ENCODE results near the gene CD46.

Gene CD46

DNA sequence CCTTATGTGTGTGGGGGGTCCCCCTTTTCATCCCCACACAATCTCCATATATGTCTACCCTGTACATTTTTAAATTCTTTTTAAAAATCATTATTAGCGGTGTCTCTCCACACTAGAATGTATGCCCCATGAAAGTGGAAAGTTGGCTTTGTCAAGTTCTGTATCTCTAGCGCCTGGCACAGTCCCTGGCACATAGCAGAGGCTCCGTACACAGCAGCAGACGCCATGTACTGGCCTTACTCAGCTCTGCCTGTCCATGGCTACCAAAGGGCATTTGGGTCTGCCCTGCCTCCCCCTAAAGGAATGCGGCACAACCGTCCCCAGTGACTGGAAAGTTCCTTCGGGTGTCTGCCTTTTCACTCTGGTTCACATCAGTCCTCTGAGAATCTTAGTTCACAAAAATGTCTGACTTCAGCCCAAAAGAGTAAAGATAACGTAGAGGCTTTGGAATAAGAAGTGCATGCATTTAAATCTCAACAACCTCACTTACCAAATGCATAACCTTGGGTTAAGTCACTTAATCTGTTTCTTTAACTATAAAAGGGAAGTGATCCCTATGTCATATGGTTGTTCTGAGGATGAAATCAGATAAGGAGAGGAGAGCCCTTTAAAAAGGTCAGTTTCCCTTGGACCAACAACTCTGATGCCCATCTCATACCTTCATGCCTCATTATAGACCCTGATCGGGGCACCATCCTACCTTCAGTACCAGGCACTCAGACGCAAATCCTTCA lies 61.1 kb downstream of the CD46 start:
- peaks cover 12% of the 10 kb centered on the region for H3K36me3 Mint-ChIP-seq
- H3K27me3 Mint-ChIP-seq, result no peaks in the 10 kb centered on the region
- no peaks in the 10 kb centered on the region for H3K9me3 Mint-ChIP-seq (ENCODE audit: low read depth)
- H3K4me3 Mint-ChIP-seq, result no peak overlapping the region
- H3K4me1 Mint-ChIP-seq (ENCODE audit: low read depth), result peaks cover 86% of the 10 kb centered on the region
- peak overlapping the region; percentile 95 for H3K27ac Mint-ChIP-seq

DNA sequence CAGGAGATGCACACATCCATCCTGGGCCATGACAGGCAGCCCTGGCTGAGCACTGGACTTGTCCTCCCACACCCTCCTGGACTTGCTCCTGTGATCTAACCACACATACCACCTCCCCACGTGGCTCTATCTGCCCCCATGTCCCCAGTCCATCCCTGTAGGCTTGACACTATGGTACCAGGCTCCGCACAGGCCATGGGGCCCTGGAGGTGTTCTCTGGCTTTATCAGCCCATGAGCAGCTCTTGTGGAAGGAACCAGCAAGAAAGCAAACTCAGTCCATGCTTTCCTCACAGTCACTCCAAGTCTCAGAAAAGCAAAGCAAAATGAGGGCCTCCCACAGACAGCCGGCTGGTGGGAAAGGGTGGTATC lies 61.6 kb downstream of the CD46 start:
- Mint-ChIP-seq H3K36me3 (peaks cover 11% of the 10 kb centered on the region), H3K27me3 (no peaks in the 10 kb centered on the region), H3K27ac (peak overlapping the region; percentile 95), H3K4me1 (ENCODE audit: low read depth) (peaks cover 82% of the 10 kb centered on the region), H3K4me3 (no peak overlapping the region), H3K9me3 (ENCODE audit: low read depth) (no peaks in the 10 kb centered on the region)

DNA sequence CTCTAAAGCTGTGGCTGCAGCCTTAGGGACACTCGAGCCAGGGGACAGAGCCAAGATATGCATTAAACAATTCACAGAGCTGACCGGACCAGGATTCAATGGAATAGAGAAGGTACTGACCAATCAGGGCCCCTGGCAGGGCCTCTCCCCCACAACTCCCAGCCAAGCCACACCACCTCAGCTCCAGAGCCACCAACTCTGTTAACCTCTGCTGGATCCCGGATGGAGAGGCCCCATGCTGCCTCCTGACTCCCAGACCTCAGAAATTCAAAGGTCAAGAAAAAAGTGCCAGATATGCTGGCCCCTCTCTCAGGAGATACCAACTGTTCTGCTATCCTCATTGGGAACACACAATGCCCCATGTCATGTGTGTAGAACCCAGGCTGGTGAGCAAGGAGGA lies 62.1 kb downstream of the CD46 start:
- no peaks in the 10 kb centered on the region for H3K9me3 Mint-ChIP-seq (ENCODE audit: low read depth)
- peak overlapping the region; percentile 95 for H3K27ac Mint-ChIP-seq
- peaks cover 9% of the 10 kb centered on the region for H3K36me3 Mint-ChIP-seq
- no peaks in the 10 kb centered on the region for H3K27me3 Mint-ChIP-seq
- no peak overlapping the region for H3K4me3 Mint-ChIP-seq
- peaks cover 79% of the 10 kb centered on the region for H3K4me1 Mint-ChIP-seq (ENCODE audit: low read depth)

DNA sequence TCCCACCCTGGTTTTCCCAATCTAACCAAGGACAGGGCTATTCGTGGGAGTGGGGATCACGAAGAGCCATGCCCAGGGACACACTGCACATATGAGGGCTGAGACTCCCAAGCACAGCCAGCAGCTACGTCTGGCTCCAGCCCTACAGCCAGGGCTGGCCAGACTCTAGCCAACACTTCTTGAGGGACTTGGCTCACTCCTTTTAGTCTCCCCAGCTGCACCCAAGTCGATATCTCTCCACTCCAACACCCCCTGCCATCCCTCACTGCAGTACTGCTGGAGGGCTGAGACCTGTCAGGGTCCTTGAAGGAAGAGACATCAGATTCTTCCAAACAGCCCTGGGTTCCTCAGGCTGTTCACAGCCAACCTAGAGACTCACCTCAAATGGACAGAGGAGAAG lies 62.6 kb downstream of the CD46 start:
- H3K4me3 Mint-ChIP-seq, result no peak overlapping the region
- no peaks in the 10 kb centered on the region for H3K9me3 Mint-ChIP-seq (ENCODE audit: low read depth)
- H3K27me3 Mint-ChIP-seq, result no peaks in the 10 kb centered on the region
- H3K4me1 Mint-ChIP-seq (ENCODE audit: low read depth), result peaks cover 75% of the 10 kb centered on the region
- peaks cover 9% of the 10 kb centered on the region for H3K36me3 Mint-ChIP-seq
- peak overlapping the region; percentile 95 for H3K27ac Mint-ChIP-seq

GRCh38 chr1:207815466-207815865 lies 63.6 kb downstream of the CD46 start:
- peak overlapping the region; percentile 95 for H3K27ac Mint-ChIP-seq
- H3K9me3 Mint-ChIP-seq (ENCODE audit: low read depth), result no peaks in the 10 kb centered on the region
- peaks cover 75% of the 10 kb centered on the region for H3K4me1 Mint-ChIP-seq (ENCODE audit: low read depth)
- no peaks in the 10 kb centered on the region for H3K27me3 Mint-ChIP-seq
- peak overlapping the region; percentile 21 for H3K4me3 Mint-ChIP-seq
- peaks cover 13% of the 10 kb centered on the region for H3K36me3 Mint-ChIP-seq

GRCh38 chr1:207815913-207816291 lies 64.0 kb downstream of the CD46 start:
- peak overlapping the region; percentile 95 for H3K27ac Mint-ChIP-seq
- peaks cover 75% of the 10 kb centered on the region for H3K4me1 Mint-ChIP-seq (ENCODE audit: low read depth)
- H3K36me3 Mint-ChIP-seq, result peaks cover 15% of the 10 kb centered on the region
- no peaks in the 10 kb centered on the region for H3K9me3 Mint-ChIP-seq (ENCODE audit: low read depth)
- H3K4me3 Mint-ChIP-seq, result peak overlapping the region; percentile 21
- H3K27me3 Mint-ChIP-seq, result no peaks in the 10 kb centered on the region

DNA sequence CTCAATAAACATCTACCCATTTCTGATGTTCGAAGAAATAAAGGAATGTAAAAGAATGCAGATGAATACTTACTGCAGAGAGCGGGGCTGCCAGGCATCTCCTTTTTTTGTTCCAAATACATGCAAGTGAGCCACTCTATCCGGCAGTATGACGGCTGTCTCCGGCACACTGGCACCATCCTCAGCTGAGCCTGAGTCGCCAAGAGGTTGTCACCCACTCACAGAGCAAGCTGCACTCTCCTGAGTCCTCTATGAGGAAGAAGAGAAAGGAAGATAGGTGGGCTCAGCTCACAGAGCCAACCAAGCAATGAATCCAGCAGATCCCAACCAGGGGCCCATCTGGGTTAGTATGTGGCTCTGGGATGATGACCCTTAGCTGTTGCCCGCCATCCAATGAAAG lies 65.3 kb downstream of the CD46 start:
- Mint-ChIP-seq H3K27ac (peak overlapping the region; percentile 95), H3K4me3 (no peak overlapping the region), H3K9me3 (ENCODE audit: low read depth) (no peaks in the 10 kb centered on the region), H3K36me3 (peaks cover 15% of the 10 kb centered on the region), H3K27me3 (no peaks in the 10 kb centered on the region), H3K4me1 (ENCODE audit: low read depth) (peaks cover 80% of the 10 kb centered on the region)

- Mint-ChIP-seq H3K27ac (peak overlapping the region; percentile 95), H3K4me1 (ENCODE audit: low read depth) (peaks cover 84% of the 10 kb centered on the region), H3K36me3 (peaks cover 15% of the 10 kb centered on the region), H3K4me3 (peak overlapping the region; percentile 15), H3K27me3 (no peaks in the 10 kb centered on the region), H3K9me3 (ENCODE audit: low read depth) (no peaks in the 10 kb centered on the region)
Observed at GRCh38 chr1:207817778-207818751, 66.2 kb downstream of the CD46 start.

GRCh38 chr1:207818971-207819451 lies 67.2 kb downstream of the CD46 start:
- Mint-ChIP-seq H3K27ac (peak overlapping the region; percentile 84), H3K4me3 (no peak overlapping the region), H3K27me3 (no peaks in the 10 kb centered on the region), H3K36me3 (peaks cover 15% of the 10 kb centered on the region), H3K4me1 (ENCODE audit: low read depth) (peaks cover 82% of the 10 kb centered on the region), H3K9me3 (ENCODE audit: low read depth) (no peaks in the 10 kb centered on the region)

- peak overlapping the region; percentile 84 for H3K27ac Mint-ChIP-seq
- H3K4me3 Mint-ChIP-seq, result peak overlapping the region; percentile 87
- H3K9me3 Mint-ChIP-seq (ENCODE audit: low read depth), result no peaks in the 10 kb centered on the region
- H3K4me1 Mint-ChIP-seq (ENCODE audit: low read depth), result peaks cover 84% of the 10 kb centered on the region
- H3K36me3 Mint-ChIP-seq, result peaks cover 9% of the 10 kb centered on the region
- no peaks in the 10 kb centered on the region for H3K27me3 Mint-ChIP-seq
Observed at GRCh38 chr1:207820568-207821463, 69.0 kb downstream of the CD46 start.

- Mint-ChIP-seq H3K4me3 (peak overlapping the region; percentile 87), H3K27me3 (no peaks in the 10 kb centered on the region), H3K4me1 (ENCODE audit: low read depth) (peaks cover 84% of the 10 kb centered on the region), H3K9me3 (ENCODE audit: low read depth) (no peaks in the 10 kb centered on the region), H3K27ac (no peak overlapping the region), H3K36me3 (peaks cover 9% of the 10 kb centered on the region)
Observed at GRCh38 chr1:207821464-207822045, 69.7 kb downstream of the CD46 start.

DNA sequence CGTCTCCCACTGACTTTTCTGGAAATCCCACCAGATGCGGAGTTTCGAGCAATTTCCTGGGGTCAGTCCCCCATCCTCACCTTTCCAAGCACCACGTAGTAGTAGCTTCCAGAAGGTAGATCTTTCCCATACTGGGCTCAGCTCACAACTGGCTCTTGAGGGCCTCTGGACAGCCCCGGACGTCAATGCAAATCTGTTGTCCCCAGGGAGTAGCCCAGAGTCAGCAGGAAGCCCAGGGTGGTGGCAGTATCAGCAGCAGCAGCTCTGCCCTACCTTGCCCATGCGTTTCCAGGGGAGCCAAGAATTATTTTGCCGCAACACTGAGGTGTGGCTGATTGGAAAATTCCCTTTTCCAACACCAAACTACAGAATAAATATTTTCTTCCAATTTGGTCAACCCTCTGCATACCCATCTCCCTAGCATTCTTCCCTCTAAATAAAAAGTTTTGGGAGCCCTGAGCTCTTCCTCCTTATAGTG lies 70.3 kb downstream of the CD46 start:
- Mint-ChIP-seq H3K9me3 (ENCODE audit: low read depth) (no peaks in the 10 kb centered on the region), H3K4me3 (peak overlapping the region; percentile 87), H3K27ac (peak overlapping the region; percentile 98), H3K4me1 (ENCODE audit: low read depth) (peaks cover 85% of the 10 kb centered on the region), H3K36me3 (peaks cover 9% of the 10 kb centered on the region), H3K27me3 (no peaks in the 10 kb centered on the region)

DNA sequence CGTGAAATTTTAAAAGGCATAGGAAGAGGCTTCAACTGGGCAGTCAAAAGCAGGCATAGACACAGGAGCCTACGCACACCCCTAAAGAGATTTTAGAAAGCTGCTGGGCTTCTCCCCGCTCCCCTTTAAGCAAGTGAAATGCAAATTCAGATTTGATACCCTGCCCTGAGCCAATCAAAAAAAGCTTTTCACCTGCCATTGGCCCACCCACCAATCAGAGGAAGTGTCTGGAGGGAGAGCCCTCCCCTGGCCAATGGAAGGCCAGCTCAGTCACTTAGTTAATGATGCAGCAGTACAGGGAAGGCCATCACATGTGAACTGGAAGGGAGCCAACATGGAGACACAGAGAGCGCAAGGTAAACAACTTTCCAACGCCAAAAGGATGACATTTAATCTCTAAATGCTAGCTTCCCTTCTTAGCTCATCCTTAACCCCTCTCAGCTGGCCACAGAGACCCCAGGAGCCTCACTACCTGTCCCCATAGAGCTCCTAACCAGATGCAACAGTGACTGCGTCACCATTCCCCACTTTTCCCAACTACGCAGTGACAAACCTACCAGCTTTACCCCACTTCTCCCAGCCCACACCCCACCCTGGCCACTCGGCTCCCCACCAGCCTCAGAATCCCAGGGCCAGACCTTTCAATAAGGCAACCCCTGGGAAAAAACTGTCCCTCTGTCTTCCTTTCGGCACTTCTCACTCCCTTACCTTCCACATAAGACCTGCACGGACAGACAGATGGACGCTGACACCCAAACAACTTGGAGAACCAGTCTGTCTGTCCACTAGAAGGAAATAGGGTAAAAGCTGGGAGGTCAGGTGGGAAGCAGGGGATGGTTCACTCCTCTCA lies 71.0 kb downstream of the CD46 start:
- Mint-ChIP-seq H3K4me3 (peak overlapping the region; percentile 87), H3K27ac (peak overlapping the region; percentile 98), H3K9me3 (ENCODE audit: low read depth) (no peaks in the 10 kb centered on the region), H3K36me3 (peaks cover 7% of the 10 kb centered on the region), H3K27me3 (no peaks in the 10 kb centered on the region), H3K4me1 (ENCODE audit: low read depth) (peaks cover 84% of the 10 kb centered on the region)
